ENCODE measurements around the gene FAM156B. TPM values are rescaled to one million over a fixed set of nuclear protein-coding genes. Genes with fewer than 3 reads are reported as not detected.
"Not testable (repeated sequence)": the region's sequence is repeated elsewhere in the genome, so short reads cannot be mapped to it uniquely, and the experiment has no call there.

The FAM156B gene
- total and polyA plus RNA-seq, 3 donors from 2014 or later: 21.4 to 82.6 (median 73.7) TPM

GRCh38 chrX:52870046-52870445 lies 27.1 kb upstream of the FAM156B start:
- Histone ChIP-seq H3K9me3 (no peaks in the 10 kb centered on the region), H3K27me3 (no peaks in the 10 kb centered on the region), H3K27ac (no peak overlapping the region), H3K36me3 (ENCODE audit: low read depth, missing control alignments) (no peaks in the 10 kb centered on the region), H3K4me1 (no peaks in the 10 kb centered on the region), H3K4me3 (no peak overlapping the region)
- intact Hi-C loops (cut with DNase I; ENCODE audit: low total_unique reads): no loop called here
- TF ChIP-seq POLR2A (IDR thresholded peaks at IDR 0.05) (no peak), CTCF (IDR thresholded peaks at IDR 0.05) (no peak)
- DNase-seq: no peak
- 87 to 100% methylated on average over 1 of the region's 1 CpG for WGBS, 2 donors

GRCh38 chrX:52873825-52874224 lies 23.3 kb upstream of the FAM156B start:
- H3K27ac ChIP-seq; H3K36me3 ChIP-seq (ENCODE audit: low read depth, missing control alignments); H3K4me3 ChIP-seq; H3K27me3 ChIP-seq; DNase-seq; H3K4me1 ChIP-seq; H3K9me3 ChIP-seq; intact Hi-C loops (cut with DNase I; ENCODE audit: low total_unique reads): not testable (repeated sequence)

- Histone ChIP-seq H3K27ac (no peak overlapping the region), H3K4me1 (no peaks in the 10 kb centered on the region), H3K27me3 (no peaks in the 10 kb centered on the region), H3K36me3 (ENCODE audit: low read depth, missing control alignments) (no peaks in the 10 kb centered on the region), H3K9me3 (no peaks in the 10 kb centered on the region), H3K4me3 (no peak overlapping the region)
- no peak for TF ChIP-seq POLR2A (IDR thresholded peaks at IDR 0.05)
- 75 to 83% methylated on average over 5 of the region's 5 CpGs for WGBS, 2 donors
- intact Hi-C loops (cut with DNase I; ENCODE audit: low total_unique reads): no loop called here
- no peak for DNase-seq
Measured at GRCh38 chrX:52874661-52875060, 22.5 kb upstream of the FAM156B start.

GRCh38 chrX:52875436-52875835 lies 21.7 kb upstream of the FAM156B start:
- H3K27ac ChIP-seq; H3K4me3 ChIP-seq; H3K36me3 ChIP-seq (ENCODE audit: low read depth, missing control alignments); intact Hi-C loops (cut with DNase I; ENCODE audit: low total_unique reads); H3K9me3 ChIP-seq; H3K4me1 ChIP-seq; H3K27me3 ChIP-seq; DNase-seq: not testable (repeated sequence)
- 64 to 75% methylated on average over 6 to 9 of the region's 10 CpGs for WGBS, 2 donors

GRCh38 chrX:52876386-52876785 lies 20.7 kb upstream of the FAM156B start:
- DNase-seq; intact Hi-C loops (cut with DNase I; ENCODE audit: low total_unique reads); H3K4me1 ChIP-seq; H3K27me3 ChIP-seq; H3K27ac ChIP-seq; H3K4me3 ChIP-seq; H3K9me3 ChIP-seq; H3K36me3 ChIP-seq (ENCODE audit: low read depth, missing control alignments): not testable (repeated sequence)
- 55 to 60% methylated on average over 1 to 5 of the region's 6 CpGs for WGBS, 2 donors

- H3K9me3 ChIP-seq; H3K4me1 ChIP-seq; H3K4me3 ChIP-seq; H3K27ac ChIP-seq; DNase-seq; intact Hi-C loops (cut with DNase I; ENCODE audit: low total_unique reads); H3K27me3 ChIP-seq; H3K36me3 ChIP-seq (ENCODE audit: low read depth, missing control alignments): not testable (repeated sequence)
- WGBS, 2 donors: no CpG with 5 or more reads among the region's 10 CpGs
Measured at GRCh38 chrX:52887459-52887858, 9.7 kb upstream of the FAM156B start.

GRCh38 chrX:52888090-52888489 lies 9.0 kb upstream of the FAM156B start:
- H3K4me3 ChIP-seq; H3K4me1 ChIP-seq; H3K27me3 ChIP-seq; H3K36me3 ChIP-seq (ENCODE audit: low read depth, missing control alignments); intact Hi-C loops (cut with DNase I; ENCODE audit: low total_unique reads); H3K27ac ChIP-seq; H3K9me3 ChIP-seq; DNase-seq: not testable (repeated sequence)
- no CpG with 5 or more reads among the region's 9 CpGs for WGBS, 2 donors

GRCh38 chrX:52896438-52896837 lies 692 bp upstream of the FAM156B start:
- intact Hi-C loops (cut with DNase I; ENCODE audit: low total_unique reads); DNase-seq; H3K4me1 ChIP-seq; H3K27ac ChIP-seq; H3K4me3 ChIP-seq; H3K27me3 ChIP-seq; H3K36me3 ChIP-seq (ENCODE audit: low read depth, missing control alignments); H3K9me3 ChIP-seq: not testable (repeated sequence)
- WGBS, 2 donors: no CpG with 5 or more reads among the region's 8 CpGs

GRCh38 chrX:52905531-52905930 lies 8.4 kb downstream of the FAM156B start:
- WGBS, 2 donors: no CpG with 5 or more reads among the region's 10 CpGs
- H3K4me3 ChIP-seq; H3K27me3 ChIP-seq; H3K27ac ChIP-seq; DNase-seq; intact Hi-C loops (cut with DNase I; ENCODE audit: low total_unique reads); H3K9me3 ChIP-seq; H3K4me1 ChIP-seq; H3K36me3 ChIP-seq (ENCODE audit: low read depth, missing control alignments): not testable (repeated sequence)

- H3K4me3 ChIP-seq; H3K9me3 ChIP-seq; H3K27ac ChIP-seq; H3K4me1 ChIP-seq; H3K36me3 ChIP-seq (ENCODE audit: low read depth, missing control alignments); H3K27me3 ChIP-seq; DNase-seq; intact Hi-C loops (cut with DNase I; ENCODE audit: low total_unique reads): not testable (repeated sequence)
- WGBS, 2 donors: no CpG with 5 or more reads among the region's 4 CpGs
Measured at GRCh38 chrX:52906072-52906471, 8.9 kb downstream of the FAM156B start.

GRCh38 chrX:52907137-52907536 lies 10.0 kb downstream of the FAM156B start:
- H3K4me1 ChIP-seq; H3K27ac ChIP-seq; H3K27me3 ChIP-seq; H3K9me3 ChIP-seq; H3K4me3 ChIP-seq; H3K36me3 ChIP-seq (ENCODE audit: low read depth, missing control alignments); intact Hi-C loops (cut with DNase I; ENCODE audit: low total_unique reads); DNase-seq: not testable (repeated sequence)
- no CpG with 5 or more reads among the region's 17 CpGs for WGBS, 2 donors

- H3K4me3 ChIP-seq; intact Hi-C loops (cut with DNase I; ENCODE audit: low total_unique reads); H3K27me3 ChIP-seq; H3K4me1 ChIP-seq; DNase-seq; H3K9me3 ChIP-seq; H3K36me3 ChIP-seq (ENCODE audit: low read depth, missing control alignments); H3K27ac ChIP-seq: not testable (repeated sequence)
- WGBS, 2 donors: no CpG with 5 or more reads among the region's 17 CpGs
Measured at GRCh38 chrX:52907900-52908299, 10.8 kb downstream of the FAM156B start.
